COLO668 (cell line): Measurements from ENCODE around the gene DEPDC1B.
"Not testable (repeated sequence)": the region's sequence is repeated elsewhere in the genome, so short reads cannot be mapped to it uniquely, and the experiment has no call there.

Experiments used
- DNase-seq: peaks from one replicate; lab custom pipeline; 2025; ENCODE audit not compliant: unreplicated experiment; lab: John Stamatoyannopoulos, UW

Gene DEPDC1B

DNA sequence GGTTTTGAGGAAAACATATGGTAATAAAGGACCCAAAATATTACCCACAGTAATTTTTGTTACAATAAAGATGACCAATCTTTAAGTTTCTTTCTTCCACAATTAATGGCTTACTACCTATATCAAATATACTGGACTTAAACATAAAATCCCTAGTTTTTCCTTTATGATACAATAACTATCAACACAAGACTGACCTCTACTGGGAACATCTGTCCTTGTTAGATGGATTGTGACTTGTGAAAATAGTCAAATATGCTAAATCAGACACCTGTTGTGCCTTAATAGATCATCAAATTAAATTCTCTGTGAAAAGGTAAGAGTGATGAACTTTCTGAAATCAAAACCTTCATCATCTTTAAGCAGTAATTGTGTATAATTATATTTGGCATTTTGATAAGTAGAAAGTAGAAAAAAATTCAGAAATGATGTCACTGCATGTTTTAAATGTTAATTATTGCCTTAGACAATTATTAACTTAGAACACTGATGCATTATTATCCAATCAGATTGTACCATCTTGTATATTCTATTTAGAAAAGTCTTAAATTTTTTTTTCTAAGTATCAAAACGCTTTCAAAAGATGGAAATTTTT is 113.6 kb downstream of the DEPDC1B start:
- no peak for DNase-seq

DNA sequence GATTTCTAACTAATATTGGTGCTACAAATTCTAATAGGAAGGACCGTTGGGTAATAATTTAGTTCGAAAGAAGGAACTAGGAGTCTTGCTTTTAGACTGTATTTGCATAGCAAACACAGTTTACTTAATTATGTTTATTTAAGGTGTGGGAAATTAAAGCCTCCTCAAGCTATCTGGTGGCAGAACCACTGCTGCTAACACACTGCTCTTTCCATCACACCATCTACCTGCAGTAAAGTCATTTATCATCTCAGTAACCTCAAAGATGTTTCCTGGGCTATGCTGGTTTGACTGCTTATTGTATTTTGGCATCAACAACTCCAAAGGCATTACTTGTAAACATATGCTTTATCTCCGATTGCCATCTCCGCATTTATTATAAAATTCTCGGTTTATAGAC is 114.3 kb downstream of the DEPDC1B start:
- DNase-seq = no peak

DNA sequence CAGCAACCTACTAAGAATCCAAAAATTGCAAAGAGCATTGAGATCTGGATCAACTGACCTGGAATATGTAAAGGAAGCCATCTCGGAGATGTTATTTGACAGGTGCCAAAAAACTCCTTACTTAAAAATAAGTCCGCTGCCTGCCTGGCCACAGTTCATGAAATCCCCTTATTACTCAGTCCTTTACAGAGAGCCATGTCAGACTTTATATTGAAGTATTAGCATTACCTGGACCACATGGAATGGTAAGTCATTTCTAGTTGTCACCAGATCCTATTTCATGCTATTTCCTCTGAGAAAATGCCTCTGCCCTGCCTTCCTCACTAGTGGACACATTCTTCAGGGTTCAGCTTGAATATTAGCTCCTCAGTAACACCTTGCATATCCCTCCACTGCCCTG is 115.7 kb downstream of the DEPDC1B start:
- DNase-seq = no peak

DNA sequence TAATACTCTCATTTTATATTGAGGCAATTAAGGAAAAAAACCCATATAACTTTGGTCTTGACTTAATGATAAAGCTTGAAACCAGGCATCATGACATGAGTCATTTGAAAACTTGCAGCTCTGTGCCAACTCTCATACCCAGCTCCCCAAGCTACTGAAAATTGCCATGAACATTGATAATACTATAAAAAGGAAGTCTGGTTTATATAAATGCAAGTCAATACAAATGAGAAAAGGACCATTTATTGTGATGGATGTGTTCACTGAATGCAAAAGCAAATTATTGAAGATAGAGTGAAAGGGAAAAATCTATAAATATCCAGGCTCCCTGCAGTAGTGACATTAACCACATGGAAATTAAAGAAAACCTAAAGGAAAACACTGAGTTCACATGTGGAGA is 116.3 kb downstream of the DEPDC1B start:
- DNase-seq = no peak

DNA sequence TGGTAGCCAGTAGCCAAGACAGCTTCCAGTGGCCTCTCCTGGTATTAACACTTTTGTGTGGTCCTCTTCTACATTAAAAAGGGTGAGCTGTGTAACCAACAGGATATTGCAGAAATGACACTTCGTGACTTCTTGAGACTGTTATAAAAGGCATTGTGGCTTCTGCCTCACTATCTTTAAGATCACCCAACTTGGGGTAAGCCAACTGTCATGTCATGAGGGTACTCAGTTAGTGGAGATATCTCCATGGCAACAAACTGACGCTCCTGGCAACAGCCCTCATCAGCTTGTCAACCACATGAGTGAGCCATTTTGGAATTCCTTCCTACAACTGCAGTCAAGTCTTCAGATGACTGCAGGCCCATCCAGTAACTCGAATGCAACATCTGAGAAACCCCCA is 121.7 kb downstream of the DEPDC1B start:
- DNase-seq = no peak

DNA sequence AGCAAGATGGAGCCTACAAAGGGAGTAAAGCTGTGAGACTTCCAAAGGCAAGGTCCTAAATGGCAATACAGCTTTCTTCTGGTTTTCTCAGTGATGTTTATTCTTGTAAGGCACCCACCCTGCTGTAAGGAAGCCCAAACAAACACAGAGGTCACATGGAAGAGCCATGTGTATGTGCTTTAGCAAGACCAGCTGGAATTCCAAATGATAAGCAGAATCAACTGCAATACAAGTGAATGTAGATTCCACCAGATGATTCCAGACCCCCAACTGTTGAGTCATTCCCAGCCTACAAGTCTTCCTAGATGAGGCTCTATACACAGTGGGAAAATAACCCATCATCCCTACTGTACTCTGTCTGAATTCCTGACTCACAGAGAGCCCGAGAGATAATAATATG is 122.8 kb downstream of the DEPDC1B start:
- no peak for DNase-seq

DNA sequence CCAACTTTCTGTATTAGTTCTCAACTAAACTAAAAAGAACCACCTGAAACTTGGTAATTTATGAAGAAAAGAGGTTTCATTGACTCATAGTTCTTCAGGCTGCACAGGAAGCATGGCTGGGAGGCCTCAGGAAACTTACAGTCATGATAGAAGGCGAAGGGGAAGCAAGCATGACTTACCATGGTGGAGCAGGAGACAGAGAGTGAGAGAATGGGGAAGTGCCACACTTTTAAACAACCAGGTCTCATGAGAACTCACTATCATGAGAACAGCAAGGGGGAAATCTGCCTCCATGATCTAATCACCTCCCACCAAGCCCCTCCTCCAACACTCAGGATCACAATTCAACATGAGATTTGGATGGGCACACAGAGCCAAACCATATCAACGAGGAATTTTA is 123.5 kb downstream of the DEPDC1B start:
- DNase-seq = no peak

DNA sequence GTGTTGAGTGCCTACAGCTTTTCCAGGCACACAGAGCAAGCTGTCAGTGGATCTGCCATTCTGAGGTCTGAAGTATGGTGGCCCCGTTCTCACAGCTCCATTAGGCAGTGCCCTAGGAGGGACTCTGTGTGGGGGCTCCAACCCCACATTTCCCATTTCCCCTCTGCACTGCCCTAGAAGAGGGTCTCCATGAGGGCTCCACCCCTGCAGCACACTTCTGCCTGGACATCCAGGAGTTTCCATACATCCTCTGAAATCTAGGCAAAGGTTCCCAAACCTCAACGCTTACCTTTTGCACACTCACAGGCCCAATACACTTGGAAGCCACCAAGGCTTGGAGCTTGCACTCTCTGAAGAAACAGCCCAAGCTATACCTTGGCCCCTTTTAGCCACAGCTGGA is 131.3 kb downstream of the DEPDC1B start:
- no peak for DNase-seq

DNA sequence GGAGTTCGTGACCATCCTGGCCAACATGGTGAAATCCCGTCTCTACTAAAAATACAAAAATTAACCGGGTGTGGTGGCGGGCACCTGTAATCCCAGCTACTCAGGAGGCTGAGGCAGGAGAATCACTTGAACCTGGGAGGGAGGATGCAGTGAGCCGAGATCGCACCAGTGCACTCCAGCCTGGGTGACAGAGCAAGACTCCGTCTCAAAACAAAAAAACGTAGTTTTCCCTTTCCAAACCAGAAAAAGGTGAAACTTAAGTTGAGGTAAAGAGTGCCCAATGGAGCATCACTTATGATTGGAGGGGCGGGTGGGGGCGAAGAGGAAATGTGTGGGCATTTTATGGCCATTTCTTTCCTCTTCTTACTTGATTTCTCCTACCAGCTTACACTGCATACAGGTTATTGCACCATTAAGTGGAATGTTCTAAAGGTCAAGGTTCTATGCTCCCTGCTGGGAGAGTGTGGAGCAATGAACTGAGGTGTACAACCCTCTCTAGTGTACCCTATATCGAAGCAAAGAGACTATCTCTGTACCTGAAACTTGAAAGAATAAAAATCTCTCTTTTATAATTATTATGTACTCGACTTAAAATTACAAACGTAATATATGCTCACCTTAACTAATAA is 136.2 kb downstream of the DEPDC1B start:
- DNase-seq = no peak

DNA sequence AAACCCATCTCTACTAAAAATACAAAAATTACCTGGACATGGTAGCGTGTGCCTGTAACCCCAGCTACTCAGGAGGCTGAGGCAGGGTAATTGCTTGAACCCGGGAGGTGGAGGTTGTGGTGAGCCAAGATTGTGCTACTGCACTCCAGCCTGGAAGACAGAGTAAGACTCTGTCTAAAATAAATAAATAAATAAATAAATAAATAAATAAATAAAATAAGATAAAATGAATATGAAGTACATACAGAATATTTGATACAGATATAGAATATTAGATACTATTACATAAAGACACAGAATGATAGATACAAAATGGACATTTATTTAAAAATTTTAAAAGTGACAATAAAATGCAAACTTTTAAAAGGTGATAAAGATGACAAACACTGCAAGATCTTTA is 146.7 kb downstream of the DEPDC1B start:
- DNase-seq = not testable (repeated sequence)

DNA sequence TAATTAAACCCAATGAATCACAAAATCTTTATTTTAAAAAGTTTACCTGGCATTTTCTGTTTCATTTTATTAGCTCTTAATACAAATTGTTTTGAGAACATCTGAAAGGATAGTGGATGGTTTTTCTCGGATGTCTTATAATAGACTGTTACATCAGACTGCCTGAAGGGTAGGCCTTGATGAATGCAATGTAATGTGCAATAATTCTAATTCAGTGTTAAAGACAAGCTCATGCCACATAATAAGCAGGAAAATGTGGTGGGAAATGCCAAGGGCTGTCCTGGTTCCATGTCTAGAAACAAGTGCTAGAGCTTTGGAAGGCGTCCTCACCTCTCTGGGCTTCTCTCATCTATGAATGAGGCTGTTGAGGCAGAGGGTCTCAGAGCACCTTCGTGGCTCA is 148.1 kb downstream of the DEPDC1B start:
- DNase-seq = no peak

DNA sequence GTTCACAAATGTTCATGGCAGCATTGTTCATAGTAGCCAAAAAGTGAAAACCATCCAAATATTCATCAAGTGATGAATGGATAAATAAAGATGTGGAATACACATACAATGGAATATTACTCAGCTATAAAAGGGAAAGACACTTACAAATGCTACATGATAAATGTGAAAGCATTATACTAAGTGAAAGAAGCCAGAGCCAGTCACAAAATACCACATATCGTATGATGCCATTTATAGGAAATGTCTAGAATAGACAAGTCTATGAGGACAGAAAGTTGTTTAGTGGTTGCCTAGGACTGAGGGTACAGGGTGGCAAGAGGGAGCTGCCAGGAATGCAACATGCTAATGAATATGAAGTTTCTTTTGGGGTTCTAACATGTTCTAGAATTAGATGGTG is 148.7 kb downstream of the DEPDC1B start:
- no peak for DNase-seq

DNA sequence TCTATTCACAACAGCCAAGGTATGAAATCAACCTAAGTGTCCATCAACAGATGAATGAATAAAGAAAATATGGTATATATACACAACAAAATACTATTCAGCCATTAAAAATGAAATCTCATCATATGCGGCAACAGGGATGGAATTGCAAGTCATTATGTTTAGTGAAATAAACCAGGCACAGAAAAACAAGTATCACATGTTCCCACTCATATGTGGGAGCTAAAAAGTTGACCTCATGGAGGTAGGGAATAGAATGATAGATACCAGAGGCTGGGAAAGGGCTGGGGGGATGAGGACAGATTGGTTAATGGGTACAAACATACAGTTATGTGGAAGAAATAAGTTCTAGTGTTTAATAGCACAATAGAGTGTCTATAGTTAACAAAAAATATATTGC is 149.7 kb downstream of the DEPDC1B start:
- no peak for DNase-seq

DNA sequence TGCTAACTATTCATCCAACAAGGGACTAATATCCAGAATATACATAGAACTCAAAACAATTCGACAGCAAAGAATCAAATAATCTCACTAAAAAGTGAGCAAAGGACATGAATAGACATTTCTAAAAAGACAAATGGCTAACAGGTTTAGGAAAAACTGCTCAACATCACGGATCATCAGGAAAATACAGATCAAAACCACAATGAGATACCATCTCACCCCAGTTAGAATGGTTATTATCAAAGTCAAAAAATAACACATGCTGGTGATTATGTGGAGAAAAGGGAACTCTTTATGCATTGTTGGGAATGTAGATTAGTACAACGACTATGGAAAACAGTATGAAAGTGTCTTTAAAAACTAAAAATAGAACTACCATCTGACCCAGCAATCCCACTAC is 150.1 kb downstream of the DEPDC1B start:
- no peak for DNase-seq
